Measurements from ENCODE around the gene SLC22A12.

DNA sequence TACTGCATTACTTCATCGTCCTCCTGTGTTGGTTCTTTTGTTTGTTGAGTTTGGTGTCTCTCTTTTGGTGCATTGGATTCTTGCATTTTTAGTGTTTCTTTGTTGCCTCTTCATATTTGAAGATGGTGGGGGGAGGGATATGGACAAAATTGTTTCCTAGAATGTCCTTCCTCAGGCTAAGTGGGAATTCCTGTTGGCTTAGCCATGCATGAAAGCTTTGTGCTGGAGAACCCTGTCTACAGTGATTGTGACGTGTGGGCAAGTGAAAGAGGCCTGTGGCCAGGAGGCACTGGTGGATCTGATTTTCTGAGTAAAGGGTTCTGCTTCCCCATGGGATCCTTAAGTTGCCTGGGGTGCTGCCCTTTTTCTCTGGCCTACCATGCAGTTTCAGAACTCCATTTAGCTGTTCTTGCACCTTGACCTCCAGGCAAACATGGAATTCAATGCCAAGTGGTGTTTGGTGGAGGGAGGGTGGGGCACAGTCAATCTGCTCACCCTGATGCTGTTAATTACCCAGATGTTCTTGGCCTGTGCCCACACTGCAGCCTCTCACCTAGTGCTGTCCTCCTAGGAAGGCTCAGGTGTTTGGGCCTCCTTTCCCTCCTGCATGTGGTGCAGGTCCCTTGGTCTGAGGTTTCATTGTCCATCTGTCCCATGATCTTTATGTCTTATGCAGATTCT is 46.3 kb upstream of the SLC22A12 start:
- TF ChIP-seq, protein P1, sequence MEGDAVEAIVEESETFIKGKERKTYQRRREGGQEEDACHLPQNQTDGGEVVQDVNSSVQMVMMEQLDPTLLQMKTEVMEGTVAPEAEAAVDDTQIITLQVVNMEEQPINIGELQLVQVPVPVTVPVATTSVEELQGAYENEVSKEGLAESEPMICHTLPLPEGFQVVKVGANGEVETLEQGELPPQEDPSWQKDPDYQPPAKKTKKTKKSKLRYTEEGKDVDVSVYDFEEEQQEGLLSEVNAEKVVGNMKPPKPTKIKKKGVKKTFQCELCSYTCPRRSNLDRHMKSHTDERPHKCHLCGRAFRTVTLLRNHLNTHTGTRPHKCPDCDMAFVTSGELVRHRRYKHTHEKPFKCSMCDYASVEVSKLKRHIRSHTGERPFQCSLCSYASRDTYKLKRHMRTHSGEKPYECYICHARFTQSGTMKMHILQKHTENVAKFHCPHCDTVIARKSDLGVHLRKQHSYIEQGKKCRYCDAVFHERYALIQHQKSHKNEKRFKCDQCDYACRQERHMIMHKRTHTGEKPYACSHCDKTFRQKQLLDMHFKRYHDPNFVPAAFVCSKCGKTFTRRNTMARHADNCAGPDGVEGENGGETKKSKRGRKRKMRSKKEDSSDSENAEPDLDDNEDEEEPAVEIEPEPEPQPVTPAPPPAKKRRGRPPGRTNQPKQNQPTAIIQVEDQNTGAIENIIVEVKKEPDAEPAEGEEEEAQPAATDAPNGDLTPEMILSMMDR (IDR thresholded peaks at IDR 0.05) = no peak
- TF ChIP-seq, protein P2, sequence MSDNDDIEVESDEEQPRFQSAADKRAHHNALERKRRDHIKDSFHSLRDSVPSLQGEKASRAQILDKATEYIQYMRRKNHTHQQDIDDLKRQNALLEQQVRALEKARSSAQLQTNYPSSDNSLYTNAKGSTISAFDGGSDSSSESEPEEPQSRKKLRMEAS (IDR thresholded peaks at IDR 0.05; ENCODE audit: low read depth) = no peak
- no peak for TF ChIP-seq EZH2phosphoT487 (IDR thresholded peaks at IDR 0.05; ENCODE audit: borderline replicate concordance, low read depth)
- TF ChIP-seq GABPA (IDR thresholded peaks at IDR 0.05; ENCODE audit: low read depth) = no peak
- no peak for TF ChIP-seq CHD2 (IDR thresholded peaks at IDR 0.05; ENCODE audit: low read length, partially characterized antibody)
- no peak for TF ChIP-seq FOSL2 (IDR thresholded peaks at IDR 0.05; ENCODE audit: borderline replicate concordance, low read depth)
- TF ChIP-seq TAF1 (IDR thresholded peaks at IDR 0.05; ENCODE audit: borderline replicate concordance, low read depth, low read length) = no peak
- TF ChIP-seq RAD21 (IDR thresholded peaks at IDR 0.05; ENCODE audit: low read length) = no peak
- TF ChIP-seq POLR2AphosphoS5 (IDR thresholded peaks at IDR 0.05; ENCODE audit: low read depth, low read length) = no peak
- no peak for TF ChIP-seq SIN3A (IDR thresholded peaks at IDR 0.05; ENCODE audit: borderline replicate concordance, low read depth, low read length)
- TF ChIP-seq, protein P3, sequence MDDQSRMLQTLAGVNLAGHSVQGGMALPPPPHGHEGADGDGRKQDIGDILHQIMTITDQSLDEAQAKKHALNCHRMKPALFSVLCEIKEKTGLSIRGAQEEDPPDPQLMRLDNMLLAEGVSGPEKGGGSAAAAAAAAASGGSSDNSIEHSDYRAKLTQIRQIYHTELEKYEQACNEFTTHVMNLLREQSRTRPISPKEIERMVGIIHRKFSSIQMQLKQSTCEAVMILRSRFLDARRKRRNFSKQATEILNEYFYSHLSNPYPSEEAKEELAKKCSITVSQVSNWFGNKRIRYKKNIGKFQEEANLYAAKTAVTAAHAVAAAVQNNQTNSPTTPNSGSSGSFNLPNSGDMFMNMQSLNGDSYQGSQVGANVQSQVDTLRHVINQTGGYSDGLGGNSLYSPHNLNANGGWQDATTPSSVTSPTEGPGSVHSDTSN (IDR thresholded peaks at IDR 0.05) = no peak
- TF ChIP-seq YY1 (IDR thresholded peaks at IDR 0.05; ENCODE audit: low read depth) = no peak
